ENCODE results near the gene ALAD.

The ALAD gene

GRCh38 chr9:113428062-113428615 is 27.1 kb upstream of the ALAD start:
- Histone ChIP-seq H3K4me2 (ENCODE audit: insufficient read depth, low read length) (no peak overlapping the region), H3K4me1 (ENCODE audit: insufficient read depth, low read length) (no peaks in the 10 kb centered on the region), H3K79me2 (ENCODE audit: insufficient read depth, low read length) (no peaks in the 10 kb centered on the region), H3K9ac (ENCODE audit: low read depth, low read length) (no peak overlapping the region), H4K20me1 (ENCODE audit: insufficient read depth, low read length) (no peaks in the 10 kb centered on the region), H2AFZ (ENCODE audit: low read depth, low read length) (no peak overlapping the region), H3K36me3 (ENCODE audit: insufficient read depth, low read length) (no peaks in the 10 kb centered on the region), H3K27me3 (ENCODE audit: insufficient read depth, low read length, poor library complexity) (no peaks in the 10 kb centered on the region), H3K4me3 (ENCODE audit: low read depth in 1 of 2, low read length in 2 of 2) (no peak overlapping the region), H3K27ac (ENCODE audit: low read length) (no peak overlapping the region), H3K9me3 (ENCODE audit: insufficient read depth, low read length, severe bottlenecking) (no peaks in the 10 kb centered on the region)
- no peak for TF ChIP-seq CTCF (IDR thresholded peaks at IDR 0.05; ENCODE audit: borderline replicate concordance, extremely low read depth, low read length, poor library complexity, severe bottlenecking)
- TF ChIP-seq EZH2 (IDR thresholded peaks at IDR 0.05; ENCODE audit: borderline replicate concordance, low read depth, low read length, severe bottlenecking): no peak
- no peak for DNase-seq
- no peak for ATAC-seq (ENCODE audit: insufficient read depth, low read depth)

GRCh38 chr9:113427629-113428028 is 26.5 kb upstream of the ALAD start:
- H4K20me1 ChIP-seq (ENCODE audit: insufficient read depth, low read length): no peaks in the 10 kb centered on the region
- H3K36me3 ChIP-seq (ENCODE audit: insufficient read depth, low read length): no peaks in the 10 kb centered on the region
- no peak overlapping the region for H3K4me3 ChIP-seq (ENCODE audit: low read depth in 1 of 2, low read length in 2 of 2)
- H2AFZ ChIP-seq (ENCODE audit: low read depth, low read length): no peak overlapping the region
- no peaks in the 10 kb centered on the region for H3K9me3 ChIP-seq (ENCODE audit: insufficient read depth, low read length, severe bottlenecking)
- no peaks in the 10 kb centered on the region for H3K79me2 ChIP-seq (ENCODE audit: insufficient read depth, low read length)
- no peak for ATAC-seq (ENCODE audit: insufficient read depth, low read depth)
- DNase-seq: no peak
- H3K9ac ChIP-seq (ENCODE audit: low read depth, low read length): no peak overlapping the region
- no peaks in the 10 kb centered on the region for H3K4me1 ChIP-seq (ENCODE audit: insufficient read depth, low read length)
- TF ChIP-seq EZH2 (IDR thresholded peaks at IDR 0.05; ENCODE audit: borderline replicate concordance, low read depth, low read length, severe bottlenecking) (no peak), CTCF (IDR thresholded peaks at IDR 0.05; ENCODE audit: borderline replicate concordance, extremely low read depth, low read length, poor library complexity, severe bottlenecking) (no peak)
- no peaks in the 10 kb centered on the region for H3K27me3 ChIP-seq (ENCODE audit: insufficient read depth, low read length, poor library complexity)
- no peak overlapping the region for H3K27ac ChIP-seq (ENCODE audit: low read length)
- H3K4me2 ChIP-seq (ENCODE audit: insufficient read depth, low read length): no peak overlapping the region

GRCh38 chr9:113426701-113427100 is 25.6 kb upstream of the ALAD start:
- Histone ChIP-seq H3K36me3 (ENCODE audit: insufficient read depth, low read length) (no peaks in the 10 kb centered on the region), H3K4me3 (ENCODE audit: low read depth in 1 of 2, low read length in 2 of 2) (no peak overlapping the region), H3K79me2 (ENCODE audit: insufficient read depth, low read length) (no peaks in the 10 kb centered on the region), H3K4me2 (ENCODE audit: insufficient read depth, low read length) (no peak overlapping the region), H3K27me3 (ENCODE audit: insufficient read depth, low read length, poor library complexity) (no peaks in the 10 kb centered on the region), H3K9ac (ENCODE audit: low read depth, low read length) (no peak overlapping the region), H2AFZ (ENCODE audit: low read depth, low read length) (no peak overlapping the region), H3K4me1 (ENCODE audit: insufficient read depth, low read length) (no peaks in the 10 kb centered on the region), H3K9me3 (ENCODE audit: insufficient read depth, low read length, severe bottlenecking) (no peaks in the 10 kb centered on the region), H3K27ac (ENCODE audit: low read length) (no peak overlapping the region), H4K20me1 (ENCODE audit: insufficient read depth, low read length) (no peaks in the 10 kb centered on the region)
- ATAC-seq (ENCODE audit: insufficient read depth, low read depth) (no peak), DNase-seq (no peak)
- no peak for TF ChIP-seq CTCF (IDR thresholded peaks at IDR 0.05; ENCODE audit: borderline replicate concordance, extremely low read depth, low read length, poor library complexity, severe bottlenecking)

GRCh38 chr9:113425072-113425471 is 24.0 kb upstream of the ALAD start:
- Histone ChIP-seq H3K27ac (ENCODE audit: low read length) (no peak overlapping the region), H4K20me1 (ENCODE audit: insufficient read depth, low read length) (no peaks in the 10 kb centered on the region), H3K4me3 (ENCODE audit: low read depth in 1 of 2, low read length in 2 of 2) (no peak overlapping the region), H2AFZ (ENCODE audit: low read depth, low read length) (no peak overlapping the region), H3K27me3 (ENCODE audit: insufficient read depth, low read length, poor library complexity) (no peaks in the 10 kb centered on the region), H3K9ac (ENCODE audit: low read depth, low read length) (no peak overlapping the region), H3K4me1 (ENCODE audit: insufficient read depth, low read length) (no peaks in the 10 kb centered on the region), H3K9me3 (ENCODE audit: insufficient read depth, low read length, severe bottlenecking) (no peaks in the 10 kb centered on the region), H3K36me3 (ENCODE audit: insufficient read depth, low read length) (no peaks in the 10 kb centered on the region), H3K4me2 (ENCODE audit: insufficient read depth, low read length) (no peak overlapping the region), H3K79me2 (ENCODE audit: insufficient read depth, low read length) (no peaks in the 10 kb centered on the region)
- TF ChIP-seq CTCF (IDR thresholded peaks at IDR 0.05; ENCODE audit: borderline replicate concordance, extremely low read depth, low read length, poor library complexity, severe bottlenecking) (no peak), EZH2 (IDR thresholded peaks at IDR 0.05; ENCODE audit: borderline replicate concordance, low read depth, low read length, severe bottlenecking) (no peak)
- ATAC-seq (ENCODE audit: insufficient read depth, low read depth): no peak
- no peak for DNase-seq

Data from DND-41 (cell line).